SKM-1 treated with dmso at 0.1 percent for 144 hours (cell line): ENCODE measurements around the gene RAB5IF.
"Not testable (repeated sequence)": the region's sequence is repeated elsewhere in the genome, so short reads cannot be mapped to it uniquely, and the experiment has no call there.

ENCODE experiments used
- DNase-seq: peaks from one replicate; lab custom pipeline; 2025; ENCODE audit not compliant: unreplicated experiment; lab: John Stamatoyannopoulos, UW

The RAB5IF gene

DNA sequence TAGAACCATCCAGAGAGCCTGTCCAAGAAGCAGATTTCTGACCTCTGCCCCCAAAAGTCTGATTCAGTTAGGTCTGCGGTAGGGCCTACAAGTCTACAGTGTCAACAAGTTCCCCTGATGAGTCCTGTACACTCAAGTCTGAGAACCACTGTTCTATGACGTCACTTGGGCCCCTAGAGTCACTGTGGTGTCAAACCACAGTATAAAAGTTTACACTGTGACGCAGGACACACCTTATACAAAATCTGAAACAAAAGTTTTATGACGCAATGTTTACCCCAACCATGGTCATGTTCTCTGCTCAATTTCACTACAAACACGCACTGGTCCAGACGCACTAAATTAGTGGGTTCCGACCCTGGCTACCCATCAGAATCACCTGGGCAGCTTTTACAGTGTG, 22.5 kb downstream of the RAB5IF start:
- DNase-seq = no peak

DNA sequence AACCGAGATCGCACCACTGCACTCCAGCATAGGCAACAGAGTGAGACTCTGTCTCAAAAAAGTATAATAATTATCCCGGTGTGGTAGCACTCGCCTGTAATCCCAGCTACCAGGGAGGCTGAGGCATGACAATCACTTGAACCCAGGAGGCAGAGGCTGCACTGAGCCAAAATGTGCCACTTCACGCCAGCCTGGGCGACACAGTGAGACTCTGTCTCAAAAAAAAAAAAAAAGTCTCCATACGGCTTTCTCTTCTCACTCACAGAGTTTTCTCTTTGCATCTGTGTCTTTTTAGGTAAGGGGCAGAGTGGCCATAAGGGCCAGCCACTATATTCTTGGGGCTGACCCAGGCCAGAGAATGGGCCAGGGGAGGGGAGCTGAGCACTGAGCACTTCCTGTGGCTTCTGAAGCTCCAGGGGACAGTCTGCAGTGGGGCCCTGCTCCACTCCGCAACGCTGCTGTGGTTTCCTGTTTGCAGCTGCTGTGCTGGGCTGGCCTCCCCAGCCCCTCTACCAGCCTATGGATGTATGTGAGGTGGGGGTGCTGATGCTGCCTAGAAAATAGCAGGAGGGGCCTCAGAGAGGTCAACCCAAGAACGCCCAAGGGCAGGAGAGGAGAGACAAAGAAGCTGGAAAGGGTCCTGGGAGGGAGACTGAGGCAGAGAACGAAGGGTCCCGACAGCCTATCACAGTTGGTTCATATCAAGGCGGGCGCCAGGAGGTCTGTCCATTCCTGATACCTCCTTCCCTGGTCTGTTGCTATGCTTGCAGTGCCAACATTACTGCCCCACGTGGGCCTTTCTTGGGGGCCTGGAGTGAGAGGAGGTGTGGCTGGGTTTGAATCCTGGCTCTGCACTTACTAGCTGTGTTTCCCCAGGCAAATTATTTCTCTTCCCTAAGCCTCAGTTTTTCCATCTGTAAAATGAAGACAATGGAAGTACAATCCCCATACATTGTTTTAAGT, 24.4 kb downstream of the RAB5IF start:
- DNase-seq = peak; percentile 45

DNA sequence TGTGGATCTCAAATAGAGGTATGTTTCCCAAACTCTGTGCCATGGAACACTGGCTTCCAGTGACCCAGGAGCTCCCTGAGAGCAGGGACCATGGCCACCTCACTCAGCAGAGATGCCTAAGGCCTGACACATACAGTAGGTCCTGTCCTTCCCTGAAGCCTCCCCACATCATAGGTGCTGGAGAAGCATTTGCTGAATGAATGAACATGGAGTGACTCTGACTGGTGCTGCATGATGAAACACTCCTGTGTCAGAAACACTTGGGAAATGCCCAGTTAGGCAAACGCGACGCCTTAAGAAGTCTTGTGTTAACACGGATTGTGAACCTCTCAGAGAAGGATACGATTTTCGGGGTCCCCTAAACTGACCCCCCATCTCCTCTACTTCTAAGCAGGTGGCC, 26.1 kb downstream of the RAB5IF start:
- DNase-seq = no peak

DNA sequence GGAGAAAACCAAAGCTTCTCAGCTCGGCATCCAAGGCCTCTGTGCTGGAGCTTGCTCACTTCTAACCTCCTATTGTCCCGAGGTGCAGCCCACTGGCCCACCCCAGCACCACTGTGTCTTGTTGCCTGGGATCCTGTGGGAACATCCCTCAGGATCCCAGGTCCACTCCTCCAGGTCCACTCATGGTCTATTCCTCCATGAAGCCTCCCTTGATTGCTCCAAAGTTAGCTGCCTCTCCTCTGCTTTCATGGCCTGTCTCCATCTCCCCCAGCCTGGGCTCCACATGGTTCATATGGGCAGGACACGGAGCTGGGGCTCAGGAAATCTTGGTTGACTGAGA, 26.5 kb downstream of the RAB5IF start:
- DNase-seq = no peak

DNA sequence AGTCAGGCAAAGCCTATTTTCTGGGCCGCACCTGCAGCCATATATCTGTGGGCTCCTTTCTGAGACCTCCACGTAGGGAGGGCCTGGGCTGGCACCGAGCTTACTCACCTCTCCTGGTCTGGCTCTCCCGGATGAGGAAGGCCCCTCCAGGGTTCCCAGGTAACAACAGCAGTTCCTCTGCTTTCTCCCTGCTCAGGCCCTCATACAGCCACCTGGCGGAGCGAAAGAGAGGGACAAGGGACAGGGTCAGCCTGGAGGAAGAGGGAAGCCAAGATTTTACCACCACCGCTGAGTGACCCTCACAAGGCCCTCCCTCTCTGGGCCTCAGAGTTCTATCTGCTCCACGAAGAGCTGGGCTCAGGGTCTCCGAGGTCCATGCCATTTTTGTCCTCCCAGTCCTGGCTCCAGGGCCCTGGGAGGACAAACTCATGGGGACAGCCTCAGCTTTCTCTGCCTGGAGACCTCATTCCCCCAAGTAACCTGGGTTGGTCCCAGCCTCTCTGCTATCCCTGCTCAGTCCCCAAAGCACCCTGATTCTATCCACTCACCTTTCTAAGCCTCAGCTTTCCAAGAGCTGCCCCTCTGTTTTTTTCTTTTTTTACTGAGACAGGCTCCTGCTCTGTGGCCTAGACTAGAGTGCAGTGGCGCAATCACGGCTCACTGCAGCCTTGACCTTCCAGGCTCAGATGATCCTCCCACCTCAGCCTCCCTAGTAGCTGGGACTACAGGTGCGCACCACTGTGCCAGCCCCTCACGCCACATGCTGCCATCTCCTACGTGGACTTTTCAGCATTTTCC, 27.1 kb downstream of the RAB5IF start:
- no peak for DNase-seq

DNA sequence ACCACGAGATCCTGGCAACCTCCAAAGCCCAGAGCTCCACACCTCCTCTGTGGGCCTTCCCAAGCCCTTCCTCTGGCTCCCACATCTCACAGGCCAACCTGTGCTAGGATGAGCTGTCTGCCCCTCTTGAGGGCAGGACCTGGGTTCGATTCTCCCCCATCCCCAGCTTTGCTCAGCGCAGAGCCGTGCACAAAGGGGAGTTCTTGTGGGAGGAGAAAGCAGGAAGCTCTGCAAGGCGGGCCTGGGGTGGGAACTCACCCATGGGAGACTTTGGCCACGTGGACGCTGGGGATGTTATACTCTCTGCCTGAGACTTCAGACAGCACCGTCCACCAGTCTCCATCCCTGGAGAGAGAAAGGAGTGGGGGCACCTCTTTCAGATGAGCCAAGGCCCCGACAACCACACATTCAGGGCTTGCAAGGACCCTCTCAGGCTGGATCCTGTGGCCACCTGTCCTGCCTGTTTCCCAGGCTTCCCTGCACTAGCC, 27.8 kb downstream of the RAB5IF start:
- DNase-seq = no peak

DNA sequence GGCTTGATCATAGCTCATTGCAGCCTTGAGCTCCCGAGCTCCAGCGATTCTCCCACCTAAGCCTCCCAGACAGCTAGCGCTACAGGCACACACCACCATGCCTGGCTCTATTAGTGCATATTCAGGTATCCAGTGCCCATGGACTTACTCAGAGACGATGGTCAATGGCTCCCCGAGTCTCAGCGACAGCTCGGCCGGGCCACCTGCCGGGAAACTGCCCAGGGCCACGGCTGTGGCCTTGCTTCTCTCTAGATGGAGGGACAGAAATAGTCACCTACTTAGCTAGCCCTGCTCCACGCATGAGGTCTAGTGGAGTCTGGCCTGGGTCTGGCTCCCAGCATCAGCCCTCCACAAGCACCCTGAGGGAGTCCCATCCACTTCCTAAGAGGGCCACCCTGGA, 28.8 kb downstream of the RAB5IF start:
- DNase-seq = no peak

DNA sequence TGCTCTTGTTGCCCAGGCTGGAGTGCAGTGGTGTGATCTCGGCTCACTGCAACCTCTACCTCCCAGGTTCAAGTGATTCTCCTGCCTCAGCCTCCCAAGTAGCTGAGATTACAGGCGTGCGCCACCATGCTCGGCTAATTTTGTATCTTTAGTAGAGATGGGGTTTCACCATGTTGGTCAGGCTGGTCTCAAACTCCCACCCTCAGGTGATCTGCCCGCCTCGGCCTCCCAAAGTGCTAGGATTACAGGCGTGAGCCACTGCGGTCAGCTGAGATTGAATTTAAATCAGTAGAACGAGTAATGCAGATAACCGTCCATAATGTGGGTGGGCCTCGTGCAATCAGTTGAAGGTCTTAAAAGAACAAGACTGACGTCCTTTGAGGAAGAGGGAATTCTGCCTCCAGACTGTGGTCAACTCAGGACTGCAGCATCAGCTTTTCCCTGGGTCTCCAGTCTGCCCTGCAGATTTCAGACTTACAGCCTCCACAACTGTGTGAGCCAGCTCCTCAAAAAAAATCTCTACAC, 33.4 kb downstream of the RAB5IF start:
- DNase-seq = not testable (repeated sequence)

DNA sequence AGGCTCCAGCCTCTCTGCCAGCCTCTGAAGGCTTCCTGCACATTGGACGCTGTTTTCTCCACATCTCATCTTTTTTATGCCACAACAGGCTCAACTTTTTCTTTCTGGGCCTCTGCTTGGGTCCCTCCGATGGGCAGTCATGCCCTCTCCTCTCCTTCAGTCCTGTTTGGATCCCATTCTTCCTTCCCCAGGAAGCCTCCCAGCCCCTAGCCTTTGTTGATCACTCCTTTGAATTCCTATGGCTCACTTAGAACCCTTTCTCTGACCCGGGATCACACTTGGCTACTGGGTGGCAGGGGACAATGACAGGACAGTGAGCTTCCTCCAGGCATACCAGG, 35.9 kb downstream of the RAB5IF start:
- DNase-seq = no peak

DNA sequence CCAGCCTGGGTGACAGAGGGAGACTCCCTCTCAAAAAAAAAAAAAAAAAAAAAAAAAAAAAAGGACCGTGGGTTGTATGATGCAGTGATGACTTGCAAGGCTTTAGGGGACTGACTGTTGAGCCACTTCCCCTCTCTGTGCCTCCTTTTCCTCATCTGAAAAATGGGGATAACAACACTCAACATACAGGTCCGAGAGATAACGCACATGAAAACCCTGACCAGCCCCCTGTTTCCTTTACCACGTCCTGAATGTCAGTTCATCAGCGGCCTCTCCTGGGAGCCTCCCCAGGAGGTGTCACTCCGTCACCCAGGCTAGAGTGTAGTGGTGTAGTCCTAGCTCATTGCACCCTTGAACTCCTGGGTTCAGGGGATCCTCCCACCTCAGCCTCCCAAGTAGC, 36.6 kb downstream of the RAB5IF start:
- DNase-seq = no peak

DNA sequence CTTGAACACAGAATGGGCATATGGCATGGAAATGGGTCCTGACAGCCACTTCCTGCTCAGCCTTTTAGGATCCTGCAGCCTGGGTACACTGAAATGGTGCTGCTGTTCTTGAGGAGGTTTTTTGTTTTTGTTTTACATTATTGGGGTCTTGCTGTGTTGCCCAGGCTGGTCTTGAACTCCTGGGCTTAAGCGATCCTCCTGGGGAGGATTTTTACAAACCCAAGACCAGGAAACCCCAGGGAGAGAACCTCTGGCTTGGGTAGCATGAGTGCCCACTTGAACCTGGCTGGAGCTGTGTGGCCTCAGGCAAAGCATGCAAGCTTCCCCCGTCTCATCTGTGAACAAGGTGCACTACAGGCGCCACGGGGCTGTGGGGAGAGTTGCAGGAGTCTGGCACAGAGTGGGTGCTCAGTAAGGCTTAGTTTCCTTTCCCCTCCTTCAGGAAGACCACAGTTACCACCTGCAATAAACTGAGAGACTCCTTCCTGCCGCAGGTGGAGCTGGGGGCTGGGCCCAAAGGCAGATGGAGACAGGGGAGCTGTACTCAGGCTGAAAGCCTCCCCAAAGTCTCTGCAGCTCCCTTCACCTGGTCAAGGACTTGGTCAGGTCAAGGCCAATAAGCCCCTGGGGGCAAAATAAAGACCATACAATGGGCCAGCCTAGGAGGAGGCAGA, 38.6 kb downstream of the RAB5IF start:
- DNase-seq = no peak

DNA sequence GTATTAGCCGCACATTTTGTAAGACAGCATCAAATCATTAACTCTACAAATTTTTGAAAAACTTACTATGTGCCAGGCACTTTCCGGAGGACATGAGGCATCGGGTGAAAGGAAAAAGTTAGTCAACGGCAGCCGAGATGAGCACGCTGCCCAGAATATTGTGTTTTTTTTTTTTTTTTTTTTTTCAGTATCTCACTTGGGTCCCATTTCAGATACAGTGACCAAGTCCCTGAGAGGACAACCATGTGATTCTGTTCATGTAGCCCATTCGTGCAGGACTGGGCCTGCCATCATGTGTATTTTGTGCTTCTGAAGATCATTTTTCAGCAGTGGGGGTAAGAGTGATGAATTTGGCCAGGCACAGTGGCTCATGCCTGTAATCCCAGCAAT, 39.1 kb downstream of the RAB5IF start:
- DNase-seq = no peak

DNA sequence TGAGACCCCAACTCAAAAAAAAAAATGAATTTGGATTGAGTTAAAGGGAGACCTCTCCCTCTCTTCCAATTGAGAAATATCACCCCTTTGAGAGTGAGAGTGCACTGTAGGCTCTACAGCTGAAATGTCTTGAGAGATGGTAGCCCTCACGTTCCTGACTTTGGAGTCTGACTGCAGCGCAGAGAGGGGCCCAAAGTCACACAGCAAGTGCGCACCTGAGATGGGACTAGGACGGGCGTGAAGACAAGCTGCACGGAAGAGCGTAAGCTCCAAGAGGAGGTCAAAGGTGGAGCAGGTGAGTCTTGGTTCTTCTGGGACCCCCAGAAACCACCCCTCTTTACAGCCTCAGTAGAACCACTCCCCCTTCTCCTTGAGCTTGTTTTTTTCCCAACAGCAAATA, 39.8 kb downstream of the RAB5IF start:
- DNase-seq = no peak

DNA sequence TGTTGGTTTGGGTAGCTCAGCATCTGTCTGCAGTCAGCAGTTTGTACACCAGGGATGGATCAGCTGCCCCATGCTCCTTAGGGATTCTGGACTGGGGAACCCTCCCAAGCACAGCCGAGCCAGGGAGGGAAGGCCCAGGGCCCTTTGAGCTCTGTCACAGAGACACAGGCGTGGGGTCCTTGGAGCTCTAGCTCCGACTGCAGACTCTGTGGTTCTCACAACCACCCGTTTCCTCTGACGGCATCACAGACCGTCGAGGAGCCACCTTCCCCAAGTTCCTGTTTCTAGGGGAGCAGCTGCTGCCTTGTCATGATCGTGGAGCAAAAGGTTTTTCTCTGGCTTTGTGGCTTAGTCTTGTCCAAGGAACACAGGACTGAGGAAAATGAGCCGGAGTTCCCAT, 40.4 kb downstream of the RAB5IF start, which contains the start of gene SLA2:
Gene SLA2 (minus strand): TSS at position 199 of the 400 bp plus-strand sequence. CDS start 4,861 bp downstream, outside the sequence.
- DNase-seq = peak; percentile 90

DNA sequence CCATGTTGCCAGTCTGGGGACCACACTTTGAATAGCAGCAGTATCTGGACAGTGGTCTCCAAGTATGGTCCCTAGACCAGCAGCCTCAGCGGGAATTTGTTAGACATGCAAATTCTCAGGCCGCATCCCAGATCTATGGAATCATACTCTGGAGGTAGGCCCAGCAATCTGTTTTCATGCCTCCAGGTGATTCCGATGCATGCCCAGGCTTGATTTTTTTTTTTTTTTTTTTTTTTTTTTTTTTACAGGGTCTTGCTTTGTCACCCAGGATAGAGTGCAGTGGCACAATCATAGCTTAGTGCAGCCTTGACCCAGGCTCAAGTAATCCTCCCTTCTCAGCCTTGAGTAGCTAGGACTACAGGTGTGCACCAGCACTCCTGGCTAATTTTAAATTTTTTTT, 41.1 kb downstream of the RAB5IF start:
- DNase-seq = no peak

DNA sequence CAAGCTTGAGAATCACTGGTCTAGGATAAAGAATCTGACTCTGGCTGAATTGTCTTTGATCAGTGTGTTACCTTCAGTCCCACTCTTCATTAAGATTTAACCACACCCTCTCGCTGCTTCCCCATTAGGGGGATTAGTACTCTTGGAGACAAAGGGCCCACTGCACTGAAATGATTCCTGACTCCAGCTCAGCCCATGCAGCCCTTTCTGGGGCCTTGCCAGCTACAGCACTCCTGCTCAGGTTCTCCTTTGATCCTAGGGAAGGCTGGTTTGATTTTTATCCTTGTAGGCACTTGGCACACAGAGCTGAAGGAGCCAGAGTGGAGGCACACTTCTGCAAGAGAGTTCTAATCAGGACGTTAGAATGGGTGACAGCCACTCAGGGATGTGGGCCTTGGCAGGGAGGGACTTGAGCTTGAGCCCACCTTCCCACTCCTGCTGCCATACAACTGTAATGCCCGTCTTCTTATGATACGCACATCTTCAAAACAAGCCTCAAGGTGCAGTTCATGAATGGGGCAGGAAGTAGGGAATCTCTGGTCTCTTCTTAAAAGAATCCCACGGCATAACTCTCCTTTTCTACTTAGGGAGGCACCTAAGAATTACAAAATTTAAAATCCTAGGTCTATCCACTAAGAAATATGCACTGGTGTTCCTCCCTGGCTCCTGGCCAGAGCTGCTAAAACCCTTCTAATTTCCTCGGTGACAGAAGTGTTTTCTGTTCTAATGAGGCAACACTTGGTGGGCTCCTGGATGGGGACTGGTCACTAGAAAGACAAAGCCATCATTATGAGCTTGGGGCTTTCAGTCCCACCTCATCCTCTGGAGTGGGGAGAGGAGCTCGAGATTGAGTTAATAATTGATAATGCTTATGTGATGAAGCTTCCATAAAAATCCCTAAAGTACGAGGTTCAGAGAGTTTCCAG, 41.9 kb downstream of the RAB5IF start:
- DNase-seq = no peak

DNA sequence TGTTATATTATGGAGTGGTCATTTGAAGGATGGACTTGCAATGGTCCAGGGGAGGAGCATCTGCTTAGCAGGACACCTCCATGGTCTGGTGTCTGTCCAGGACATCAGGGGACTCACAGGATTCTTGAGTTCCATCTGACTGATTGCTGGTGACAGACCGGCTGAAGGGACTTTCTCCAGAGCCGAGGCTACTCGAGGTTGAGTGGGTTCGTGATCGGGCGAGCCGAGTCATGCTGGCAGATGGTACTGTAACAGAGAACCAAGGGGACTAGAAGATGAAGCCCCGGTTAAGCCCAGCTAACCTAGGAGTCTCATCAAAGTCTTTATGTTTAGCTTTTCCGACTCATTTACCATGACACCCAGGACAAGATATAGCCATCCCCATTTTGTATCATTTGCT, 47.9 kb downstream of the RAB5IF start:
- no peak for DNase-seq

DNA sequence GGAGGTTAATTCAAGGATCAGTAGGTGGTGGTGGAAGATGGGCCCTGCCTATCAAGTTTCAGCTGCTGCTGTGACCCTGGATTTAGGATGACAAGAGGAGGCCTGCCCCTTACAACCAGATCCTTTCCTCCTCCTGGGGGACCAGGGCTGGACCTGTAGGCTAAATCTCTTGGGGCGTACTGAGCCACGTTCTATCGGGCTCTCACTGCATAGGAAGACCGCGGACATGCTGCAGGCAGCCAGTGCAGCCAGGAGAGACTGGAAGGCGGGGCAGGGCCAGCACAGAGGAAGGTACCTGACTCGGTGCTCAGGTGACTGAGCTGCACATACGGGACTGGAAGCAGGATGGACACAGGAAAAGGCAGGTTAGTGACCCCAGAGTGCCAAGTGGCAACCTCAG, 48.9 kb downstream of the RAB5IF start:
- DNase-seq = no peak

DNA sequence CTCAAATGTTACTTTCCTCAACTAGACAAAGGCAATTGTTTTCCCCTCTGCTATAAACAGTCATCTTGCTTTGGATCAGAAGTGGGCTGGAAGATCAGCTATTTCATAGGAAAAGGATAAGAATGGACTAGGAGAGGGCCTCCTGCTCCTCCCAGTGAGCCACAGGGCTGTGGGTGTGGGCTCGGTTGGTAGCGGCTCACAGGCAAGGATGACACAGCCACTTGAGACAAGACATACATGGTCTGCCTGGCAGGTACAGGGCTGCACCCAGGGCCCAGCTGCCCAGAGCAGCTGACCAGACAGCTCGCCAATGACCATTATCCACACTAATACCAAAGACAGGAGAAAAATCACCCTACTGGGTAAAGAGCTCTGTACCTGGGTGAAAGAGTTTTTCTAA, 49.4 kb downstream of the RAB5IF start:
- DNase-seq = no peak

DNA sequence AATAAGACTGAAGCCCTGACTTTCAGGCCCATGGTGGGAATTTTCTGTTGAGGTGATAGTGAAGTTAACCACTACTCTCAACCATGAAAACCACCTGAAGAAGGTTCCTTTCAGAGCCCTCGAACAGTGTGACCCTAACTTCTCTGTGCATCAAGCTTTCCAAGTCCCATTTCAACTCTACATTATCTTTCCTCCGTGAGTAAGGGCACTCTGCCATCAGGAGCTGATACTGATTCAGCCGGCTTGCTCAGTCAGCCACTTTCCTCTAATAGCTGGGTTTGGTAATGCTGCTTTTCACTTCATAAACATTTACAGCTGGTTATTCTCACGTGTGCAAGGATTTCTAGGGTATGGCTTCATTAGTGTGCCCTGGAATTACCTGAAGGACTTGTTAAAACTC, 51.2 kb downstream of the RAB5IF start:
- no peak for DNase-seq
